ENCODE results near the gene PPP4R2.

Gene PPP4R2

GRCh38 chr3:73114711-73115110 is 118.1 kb downstream of the PPP4R2 start:
- DNase-seq (ENCODE audit: low spot score), result no peak

DNA sequence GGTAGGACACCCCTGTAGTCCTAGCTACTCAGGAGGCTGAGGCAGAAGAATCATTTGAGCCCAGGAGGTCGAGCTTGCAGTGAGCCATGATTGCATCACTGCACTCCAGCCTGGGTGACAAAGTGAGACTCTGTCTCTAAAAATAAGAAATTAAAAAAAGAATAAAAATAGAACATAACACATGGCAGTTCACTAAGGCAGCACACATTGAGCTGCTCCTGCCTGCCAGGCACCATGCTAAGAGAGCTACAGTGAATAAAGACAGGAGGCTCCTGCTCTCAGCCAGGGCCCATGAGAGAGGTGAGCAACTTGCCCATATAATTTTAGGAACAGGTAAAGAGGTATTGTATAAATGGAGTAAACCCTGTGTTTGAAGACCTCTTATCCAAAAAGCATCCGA is 119.2 kb downstream of the PPP4R2 start:
- no peak for DNase-seq (ENCODE audit: low spot score)

Data from AG20443 (cell line).